Activated B cell treated with CpG ODN at 0.5 μM for 24 hours (primary cell): ENCODE data around the gene PRKAA1. TPM values are rescaled to one million over a fixed set of nuclear protein-coding genes. Genes with fewer than 3 reads are reported as not detected.

Experiments
- ATAC-seq: fragments of 200-7000 bp; cut with Tn5 transposase; one replicate; pipeline ENCODE4 v1.10.0; 2021; ENCODE audit warnings: low read depth, mild to moderate bottlenecking, moderate library complexity
- CTCF ChIA-PET: fragments of 350-600 bp; sonication (Branson Sonifier 250); formaldehyde crosslinking; loops from one replicate; lab custom pipeline; 2021; ENCODE audit warnings: antibody characterized with exemption; lab: Charles Lee
- POLR2A ChIA-PET: fragments of 350-600 bp; sonication (Branson Sonifier 250); formaldehyde crosslinking; loops from one replicate; lab custom pipeline; 2021; ENCODE audit warnings: antibody characterized with exemption; lab: Charles Lee
- DNase-seq: peaks from one replicate; pipeline ENCODE4 v3.0.0; 2022
- H3K27ac Mint-ChIP-seq: one replicate; pipeline ENCODE4 v1.8.0; 2020; ENCODE audit warnings: mixed read lengths
- H3K27me3 Mint-ChIP-seq: one replicate; pipeline ENCODE4 v1.8.0; 2021; ENCODE audit warnings: mixed read lengths
- H3K36me3 Mint-ChIP-seq: one replicate; pipeline ENCODE4 v1.8.0; 2021; ENCODE audit warnings: low read depth, mixed read lengths
- H3K4me1 Mint-ChIP-seq: one replicate; pipeline ENCODE4 v1.8.0; 2021; ENCODE audit warnings: mixed read lengths
- H3K4me3 Mint-ChIP-seq: one replicate; pipeline ENCODE4 v1.8.0; 2020; ENCODE audit warnings: mild to moderate bottlenecking, mixed read lengths
- H3K9me3 Mint-ChIP-seq: one replicate; pipeline ENCODE4 v1.8.0; 2020; ENCODE audit warnings: mixed read lengths
- intact Hi-C: fragments of 100-400 bp; cut with micrococcal nuclease; formaldehyde crosslinking; loops from one replicate; pipeline ENCODE4 v1.15.1; 2024
- total RNA-seq: library from RNA; stranded (reverse); gene quantifications from 2 replicates; pipeline ENCODE4 v1.2.3, GENCODE V29; 2022
- TF ChIP-seq, protein P1 (sequence below): fragments of 200-600 bp; IDR thresholded peaks from one replicate; pipeline ENCODE4 v1.8.0; 2022; ENCODE audit warnings: antibody characterized with exemption, mild to moderate bottlenecking

The PRKAA1 gene
- total RNA-seq, 1 donor from 2014 or later, result 69.4 TPM

DNA sequence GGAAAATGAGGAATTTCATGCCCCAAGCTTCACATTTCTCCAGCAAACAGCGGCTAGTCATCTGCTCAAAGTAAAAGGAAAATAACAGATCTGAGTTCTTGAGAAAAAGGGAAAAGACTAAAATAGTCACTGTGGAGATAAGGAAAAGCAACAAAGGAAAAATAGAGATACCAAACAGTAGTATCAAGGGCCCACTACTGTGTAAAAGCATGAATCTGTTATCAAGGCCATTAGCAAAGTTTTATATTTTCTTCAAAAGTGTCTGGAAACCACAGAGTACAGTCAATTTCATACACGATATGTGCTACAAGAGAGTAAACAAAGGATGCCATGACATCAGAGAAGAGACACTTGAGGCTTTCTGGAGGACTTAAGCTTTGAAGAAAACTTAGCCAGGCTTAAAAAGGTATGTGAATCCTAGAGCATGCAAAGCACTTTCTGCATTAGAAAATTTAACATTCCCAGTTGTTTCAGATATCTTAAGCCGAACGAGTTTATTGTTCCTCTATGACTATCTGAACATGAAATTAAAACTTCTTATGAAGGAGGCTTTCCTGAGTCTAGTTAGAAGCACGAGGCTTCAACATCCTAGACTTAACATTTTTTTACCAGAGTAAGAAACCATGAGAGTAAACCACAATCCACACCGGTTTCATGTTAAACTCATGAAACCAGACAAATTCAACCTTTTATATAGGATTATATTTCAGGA lies 43.6 kb downstream of the PRKAA1 start:
- CTCF ChIA-PET, result interaction anchor here (1.3 to 1.6 kb wide), 2 partner anchors 71 to 87 kb away, joined by 3 read pairs; partner anchors contain the start of gene CARD6
- no peak overlapping the region for H3K27ac Mint-ChIP-seq
- no peak for ATAC-seq

GRCh38 chr5:40746703-40747102 lies 51.5 kb downstream of the PRKAA1 start:
- Mint-ChIP-seq H3K4me3 (no peak overlapping the region), H3K27me3 (no peaks in the 10 kb centered on the region), H3K27ac (no peak overlapping the region), H3K4me1 (peaks cover 28% of the 10 kb centered on the region), H3K9me3 (no peaks in the 10 kb centered on the region), H3K36me3 (peaks cover 39% of the 10 kb centered on the region)
- ChIA-PET POLR2A (no interaction called here), CTCF (interaction anchor here (1.2 kb wide), 1 partner anchor 9 kb away, joined by 3 read pairs; no protein-coding TSS in a partner anchor)
- no peak for ATAC-seq
- intact Hi-C loops, result no loop called here
- no peak for DNase-seq
- TF ChIP-seq, protein P1, sequence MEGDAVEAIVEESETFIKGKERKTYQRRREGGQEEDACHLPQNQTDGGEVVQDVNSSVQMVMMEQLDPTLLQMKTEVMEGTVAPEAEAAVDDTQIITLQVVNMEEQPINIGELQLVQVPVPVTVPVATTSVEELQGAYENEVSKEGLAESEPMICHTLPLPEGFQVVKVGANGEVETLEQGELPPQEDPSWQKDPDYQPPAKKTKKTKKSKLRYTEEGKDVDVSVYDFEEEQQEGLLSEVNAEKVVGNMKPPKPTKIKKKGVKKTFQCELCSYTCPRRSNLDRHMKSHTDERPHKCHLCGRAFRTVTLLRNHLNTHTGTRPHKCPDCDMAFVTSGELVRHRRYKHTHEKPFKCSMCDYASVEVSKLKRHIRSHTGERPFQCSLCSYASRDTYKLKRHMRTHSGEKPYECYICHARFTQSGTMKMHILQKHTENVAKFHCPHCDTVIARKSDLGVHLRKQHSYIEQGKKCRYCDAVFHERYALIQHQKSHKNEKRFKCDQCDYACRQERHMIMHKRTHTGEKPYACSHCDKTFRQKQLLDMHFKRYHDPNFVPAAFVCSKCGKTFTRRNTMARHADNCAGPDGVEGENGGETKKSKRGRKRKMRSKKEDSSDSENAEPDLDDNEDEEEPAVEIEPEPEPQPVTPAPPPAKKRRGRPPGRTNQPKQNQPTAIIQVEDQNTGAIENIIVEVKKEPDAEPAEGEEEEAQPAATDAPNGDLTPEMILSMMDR, result no peak

More for the DNA sequence above, 43.6 kb downstream of the PRKAA1 start:
- Mint-ChIP-seq H3K9me3 (no peaks in the 10 kb centered on the region), H3K36me3 (peaks cover 18% of the 10 kb centered on the region), H3K4me3 (no peak overlapping the region), H3K4me1 (peaks cover 12% of the 10 kb centered on the region), H3K27me3 (no peaks in the 10 kb centered on the region)
- TF ChIP-seq, protein P1, result no peak
- no peak for DNase-seq
- intact Hi-C loops, result loop anchor here (1.0 to 5.0 kb wide), 8 partner anchors 44 to 1680 kb away; partner anchors contain the start of genes PRKAA1, PTGER4, RICTOR and RIMOC1
- POLR2A ChIA-PET, result interaction anchor here (0.7 to 1.8 kb wide), 2 partner anchors 43 to 81 kb away, joined by 3 to 11 read pairs; partner anchors contain the start of gene RPL37

- Mint-ChIP-seq H3K9me3 (peaks cover 2% of the 10 kb centered on the region), H3K4me1 (peaks cover 16% of the 10 kb centered on the region), H3K4me3 (no peak overlapping the region), H3K36me3 (peaks cover 57% of the 10 kb centered on the region), H3K27me3 (no peaks in the 10 kb centered on the region), H3K27ac (no peak overlapping the region)
- ChIA-PET POLR2A (interaction anchor here (0.7 kb wide), 1 partner anchor 25 kb away, joined by 13 read pairs; no protein-coding TSS in a partner anchor), CTCF (no interaction called here)
- ATAC-seq (no peak), DNase-seq (no peak)
- TF ChIP-seq, protein P1, result no peak
- intact Hi-C loops, result no loop called here
These were observed 54.4 kb downstream of the PRKAA1 start for GRCh38 chr5:40743771-40744170.

GRCh38 chr5:40738502-40738901 lies 59.7 kb downstream of the PRKAA1 start:
- DNase-seq (no peak), ATAC-seq (no peak)
- CTCF ChIA-PET, result interaction anchor here (1.0 to 2.0 kb wide), 2 partner anchors 8 to 790 kb away, joined by 3 to 7 read pairs; no protein-coding TSS in a partner anchor
- POLR2A ChIA-PET, result no interaction called here
- no peak overlapping the region for H3K27ac Mint-ChIP-seq
- intact Hi-C loops, result no loop called here
- TF ChIP-seq, protein P1, result no peak
- no peak overlapping the region for H3K4me3 Mint-ChIP-seq
- H3K27me3 Mint-ChIP-seq, result no peaks in the 10 kb centered on the region
- H3K36me3 Mint-ChIP-seq, result peaks cover 42% of the 10 kb centered on the region
- H3K9me3 Mint-ChIP-seq, result peaks cover 2% of the 10 kb centered on the region
- peaks cover 3% of the 10 kb centered on the region for H3K4me1 Mint-ChIP-seq
